Upper lobe of left lung (tissue), 4 donors: ENCODE results near the gene KNOP1.

ENCODE experiments used
- POLR2A ChIP-seq, 4 donors: fragments of 450-650 bp; IDR thresholded peaks; one replicate each; pipeline ENCODE4 v1.5.1; 2016 to 2017; ENCODE audit warnings: antibody characterized with exemption in 4 of 4, mild to moderate bottlenecking in 2 of 4
- POLR2AphosphoS5 ChIP-seq, 2 donors: sonication (generic); formaldehyde crosslinking; IDR thresholded peaks; one replicate each; pipeline ENCODE4 v1.5.1; 2017; ENCODE audit warnings: antibody characterized with exemption in 2 of 2
- TF ChIP-seq, protein P1 (sequence below), 6 experiments: fragments of 450-650 bp in 4 of 6; fragments of 200-600 bp in 2 of 6; sonication (generic) in 2 of 6; IDR thresholded peaks; one replicate each; pipeline ENCODE4 v1.5.1; 2016 to 2019; ENCODE audit warnings: antibody characterized with exemption in 6 of 6

DNA sequence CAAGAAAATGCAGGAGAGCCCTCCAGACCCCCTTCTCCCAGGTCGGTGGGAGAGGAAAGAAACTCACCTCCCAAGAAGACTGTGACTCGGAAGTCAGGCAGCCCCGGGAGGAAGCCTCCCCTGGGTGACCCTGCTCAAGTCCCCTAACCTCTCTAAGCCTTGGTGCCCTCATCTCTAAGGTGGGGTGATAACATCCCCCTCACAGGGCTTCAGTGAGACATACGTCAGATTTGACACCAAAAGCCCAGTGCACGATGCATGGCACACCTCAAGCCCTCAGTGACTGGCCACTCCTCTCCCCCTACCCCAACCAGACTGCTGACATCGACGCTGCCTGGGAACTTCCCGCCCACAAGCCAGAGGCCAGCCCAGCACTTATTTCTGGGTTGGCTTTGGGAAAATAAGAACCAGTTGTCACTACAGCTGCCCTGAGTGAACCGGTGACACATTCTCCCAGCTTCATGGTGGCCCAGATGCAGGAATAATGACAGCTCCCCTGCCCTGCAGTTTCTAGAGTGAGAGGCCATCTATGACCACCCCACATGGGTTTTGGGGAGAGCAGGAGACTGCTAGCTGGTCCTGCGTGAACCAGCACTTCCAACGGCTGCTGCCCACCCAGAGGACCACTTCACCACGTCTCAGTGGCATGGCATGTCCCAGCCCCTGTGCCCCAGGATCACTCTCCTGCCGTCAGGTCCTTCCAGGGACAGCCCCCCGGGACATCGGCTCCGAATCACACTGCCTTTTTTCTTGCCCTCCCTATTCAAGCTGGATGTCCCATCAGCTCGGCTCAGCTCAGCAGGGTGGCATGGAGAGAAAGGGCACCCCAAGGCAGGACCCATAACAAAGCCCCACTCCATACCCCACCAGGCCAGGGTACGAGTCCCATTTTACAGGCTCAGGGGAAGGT is 9.5 kb downstream of the KNOP1 start:
- no peak for TF ChIP-seq POLR2A (IDR thresholded peaks at IDR 0.05)
- TF ChIP-seq, protein P1, sequence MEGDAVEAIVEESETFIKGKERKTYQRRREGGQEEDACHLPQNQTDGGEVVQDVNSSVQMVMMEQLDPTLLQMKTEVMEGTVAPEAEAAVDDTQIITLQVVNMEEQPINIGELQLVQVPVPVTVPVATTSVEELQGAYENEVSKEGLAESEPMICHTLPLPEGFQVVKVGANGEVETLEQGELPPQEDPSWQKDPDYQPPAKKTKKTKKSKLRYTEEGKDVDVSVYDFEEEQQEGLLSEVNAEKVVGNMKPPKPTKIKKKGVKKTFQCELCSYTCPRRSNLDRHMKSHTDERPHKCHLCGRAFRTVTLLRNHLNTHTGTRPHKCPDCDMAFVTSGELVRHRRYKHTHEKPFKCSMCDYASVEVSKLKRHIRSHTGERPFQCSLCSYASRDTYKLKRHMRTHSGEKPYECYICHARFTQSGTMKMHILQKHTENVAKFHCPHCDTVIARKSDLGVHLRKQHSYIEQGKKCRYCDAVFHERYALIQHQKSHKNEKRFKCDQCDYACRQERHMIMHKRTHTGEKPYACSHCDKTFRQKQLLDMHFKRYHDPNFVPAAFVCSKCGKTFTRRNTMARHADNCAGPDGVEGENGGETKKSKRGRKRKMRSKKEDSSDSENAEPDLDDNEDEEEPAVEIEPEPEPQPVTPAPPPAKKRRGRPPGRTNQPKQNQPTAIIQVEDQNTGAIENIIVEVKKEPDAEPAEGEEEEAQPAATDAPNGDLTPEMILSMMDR (IDR thresholded peaks at IDR 0.05), result no peak
- TF ChIP-seq POLR2AphosphoS5 (IDR thresholded peaks at IDR 0.05), result no peak
